GM13977 (cell line): ENCODE data around the gene CSTA.

Experiments used
- DNase-seq: peaks from one replicate; pipeline ENCODE4 v3.0.0; 2012; ENCODE audit warnings: low spot score
- CTCF ChIP-seq: IDR thresholded peaks from 2 replicates; pipeline ENCODE4 v1.5.1; 2012; ENCODE audit warnings: mild to moderate bottlenecking, control low read depth; ENCODE audit not compliant: insufficient read depth; ENCODE audit errors: extremely low read depth, missing control alignments
- in situ Hi-C: fragments of 300-500 bp; cut with MboI; formaldehyde crosslinking; loops from one replicate; pipeline ENCODE4 v1.12.0; 2022; ENCODE audit warnings: low sequenced_read_pairs, low pct_unique_long_range_greater_than_20kb, mixed read lengths, inconsistent platforms; ENCODE audit not compliant: unreplicated experiment

Gene CSTA

DNA sequence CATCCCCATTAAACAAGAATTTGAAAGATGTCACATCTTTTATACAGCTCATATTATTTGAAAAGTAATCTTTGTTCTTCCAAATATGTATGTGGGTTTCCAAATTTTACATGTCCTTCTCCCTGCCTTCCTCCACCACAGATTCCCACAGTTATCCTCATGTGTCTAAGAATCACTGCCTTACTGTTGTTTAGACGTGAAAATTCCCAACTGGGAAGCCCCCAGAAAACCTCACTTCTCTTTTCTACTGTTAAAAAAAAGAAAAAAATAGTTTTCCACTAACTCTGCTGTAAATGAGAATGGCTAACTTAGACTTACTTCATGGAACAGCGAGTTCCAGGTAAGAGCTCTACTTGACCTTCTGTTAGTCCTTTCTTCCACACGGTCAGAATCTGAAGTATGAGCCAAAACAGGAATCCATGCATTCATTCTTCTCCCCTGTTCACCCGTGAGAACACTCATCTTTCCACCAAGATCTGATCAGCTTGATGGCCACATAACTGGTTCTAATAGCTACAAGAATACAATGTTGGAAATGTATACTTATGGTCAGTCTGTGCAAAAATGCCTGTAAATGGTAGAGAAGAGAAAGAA lies 17.9 kb upstream of the CSTA start:
- no peak for DNase-seq
- no peak for TF ChIP-seq CTCF
- in situ Hi-C loops: no loop called here

GRCh38 chr3:122307976-122308375 lies 17.1 kb upstream of the CSTA start:
- no peak for DNase-seq
- TF ChIP-seq CTCF: no peak
- in situ Hi-C loops: no loop called here

DNA sequence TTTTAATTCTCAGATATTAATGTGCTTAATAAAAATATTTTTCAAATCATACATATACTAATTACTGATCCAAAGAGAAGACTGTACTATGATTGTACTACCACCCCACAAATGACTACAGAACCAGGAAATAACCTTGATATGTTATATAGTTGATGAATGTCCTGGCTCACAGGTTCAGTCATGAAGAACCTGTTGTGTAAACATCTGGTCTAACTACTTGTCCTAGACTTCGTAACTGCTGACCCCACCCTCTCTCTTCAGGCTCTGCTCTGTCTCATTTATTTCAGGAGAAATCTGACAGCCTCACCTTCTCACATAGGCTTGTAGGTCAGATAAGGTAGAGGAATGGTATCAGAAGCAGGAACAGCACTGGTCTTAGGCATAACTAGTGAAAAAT lies 14.7 kb upstream of the CSTA start:
- DNase-seq: no peak
- TF ChIP-seq CTCF: no peak
- in situ Hi-C loops: no loop called here

DNA sequence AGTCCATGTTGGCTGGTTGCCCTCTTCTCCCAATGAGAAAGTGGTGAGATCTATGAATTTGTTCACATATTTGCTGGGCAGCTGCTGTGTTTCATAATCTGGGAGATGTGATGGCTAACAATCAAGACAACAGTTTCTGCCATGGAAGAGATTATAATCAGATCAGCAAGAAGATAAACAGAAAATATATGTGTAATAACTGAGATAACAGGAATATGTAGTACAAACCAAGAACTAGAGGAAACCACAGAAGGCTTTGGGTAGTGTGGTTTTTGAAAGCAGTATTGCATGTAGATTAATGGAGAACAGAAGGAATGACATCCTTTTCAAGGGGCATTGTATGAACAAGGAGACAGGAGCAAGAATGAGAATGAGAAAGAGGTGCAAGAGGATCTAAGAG lies 12.2 kb upstream of the CSTA start:
- in situ Hi-C loops: no loop called here
- DNase-seq: no peak
- no peak for TF ChIP-seq CTCF

DNA sequence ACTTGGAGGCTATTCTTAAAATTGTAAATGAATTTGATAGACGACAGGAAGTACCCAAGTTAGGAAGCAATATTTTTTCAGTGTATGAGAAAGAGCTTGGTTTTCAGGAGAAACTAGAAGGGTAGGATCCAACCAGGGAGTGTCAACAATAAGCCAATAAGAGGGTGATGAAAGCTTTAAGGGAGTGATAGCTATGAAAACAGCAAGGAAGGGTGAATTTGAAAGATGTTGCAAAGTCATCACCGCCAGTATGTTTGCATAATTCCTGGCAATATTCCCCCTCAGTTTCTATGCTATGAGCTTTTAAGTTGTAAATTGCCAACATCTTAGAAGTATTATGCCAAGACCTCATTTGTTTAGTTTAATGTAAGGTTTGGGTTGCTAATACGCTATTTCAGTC lies 11.8 kb upstream of the CSTA start:
- DNase-seq: no peak
- in situ Hi-C loops: no loop called here
- no peak for TF ChIP-seq CTCF

DNA sequence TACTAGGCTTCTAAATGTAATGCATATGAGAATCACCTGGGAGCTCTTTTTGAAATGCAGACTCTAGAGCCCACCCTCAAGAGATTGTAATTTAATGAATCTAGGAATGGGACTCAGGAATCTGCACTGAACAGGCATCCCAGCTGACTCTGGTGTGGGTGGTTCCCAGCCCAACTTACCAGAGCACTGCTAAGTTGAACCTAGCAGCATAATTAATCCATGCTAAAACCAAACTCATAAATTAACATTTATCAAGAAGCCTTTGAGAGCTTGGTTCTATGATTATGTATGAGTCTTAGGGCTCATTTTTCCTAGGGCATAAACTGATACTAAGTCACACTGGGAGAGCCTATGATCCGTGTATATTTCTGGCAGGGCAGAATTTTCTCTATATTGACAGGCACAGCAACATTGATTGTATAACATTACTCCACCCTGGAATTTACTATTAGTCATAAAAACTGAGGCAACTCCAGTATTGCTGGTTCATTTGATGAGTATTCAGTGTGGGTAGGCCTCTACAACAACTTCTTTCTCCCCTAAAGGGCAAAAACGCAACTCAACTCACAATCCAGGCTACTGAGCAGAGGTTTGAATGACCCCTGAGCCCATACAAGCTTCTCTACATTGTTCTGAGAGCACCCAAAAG lies 10.7 kb upstream of the CSTA start:
- TF ChIP-seq CTCF: no peak
- in situ Hi-C loops: no loop called here
- no peak for DNase-seq

DNA sequence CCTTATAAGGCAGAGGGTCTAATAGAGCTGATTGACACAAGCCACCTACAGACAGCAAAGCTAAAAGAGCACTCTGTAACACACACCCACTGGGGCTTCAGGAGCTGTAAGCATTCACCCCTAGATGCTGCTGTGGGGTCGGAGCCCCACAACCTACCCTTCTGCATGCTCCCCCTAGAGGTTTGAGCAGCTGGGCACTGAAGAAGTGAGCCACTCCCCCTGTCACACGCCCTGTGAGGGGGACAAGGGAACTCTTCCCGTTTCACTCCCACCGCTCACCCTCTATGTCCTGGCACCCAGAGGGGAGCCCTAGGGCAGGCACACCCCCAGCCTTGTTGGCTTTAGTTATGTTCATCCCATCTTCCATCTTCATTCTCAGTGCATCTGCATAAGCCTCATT lies 9.4 kb upstream of the CSTA start:
- no peak for DNase-seq
- no peak for TF ChIP-seq CTCF
- in situ Hi-C loops: no loop called here
